ENCODE data around the gene CARMIL1. TPM values are rescaled to one million over a fixed set of nuclear protein-coding genes. Genes with fewer than 3 reads are reported as not detected.

CARMIL1 gene
- total and polyA plus RNA-seq, 2 of the 8 experiments (the other 6 are each of a cell fraction or from before 2014, with no cell fraction given) = 20.3 to 40.4 TPM

- TF ChIP-seq CTCF (IDR thresholded peaks at IDR 0.05; ENCODE audit: control extremely low read depth in 1 of 3, insufficient read depth in 1 of 3, low read depth in 1 of 3, low read length in 3 of 3) (no peak), POU5F1 (IDR thresholded peaks at IDR 0.05; ENCODE audit: low read depth, low read length) (no peak)
Observed at GRCh38 chr6:25669413-25669812, 390.2 kb downstream of the CARMIL1 start (continued).

Small RNAs within 50 kb of the gene (small RNA-seq; reads per million reads assigned to genes)
- not detected for gene RF00019 (ENCODE audit: insufficient read depth)
- gene RNU6-987P (ENCODE audit: insufficient read depth) = not detected

Data from H1 (cell line).